Testis (tissue), 2 donors: ENCODE data around the gene CGNL1.

Experiments
- CTCF ChIP-seq, 3 experiments: fragments of 450-650 bp in 2 of 3; fragments of 200-600 bp in 1 of 3; sonication (generic) in 1 of 3; IDR thresholded peaks; one replicate each; pipeline ENCODE4 v1.5.1; 2016 to 2019; ENCODE audit warnings: antibody characterized with exemption in 3 of 3, mild to moderate bottlenecking in 2 of 3, moderate library complexity in 1 of 3
- POLR2A ChIP-seq: fragments of 450-650 bp; IDR thresholded peaks from one replicate; pipeline ENCODE4 v1.6.1; 2017; ENCODE audit warnings: antibody characterized with exemption, mild to moderate bottlenecking, moderate library complexity

DNA sequence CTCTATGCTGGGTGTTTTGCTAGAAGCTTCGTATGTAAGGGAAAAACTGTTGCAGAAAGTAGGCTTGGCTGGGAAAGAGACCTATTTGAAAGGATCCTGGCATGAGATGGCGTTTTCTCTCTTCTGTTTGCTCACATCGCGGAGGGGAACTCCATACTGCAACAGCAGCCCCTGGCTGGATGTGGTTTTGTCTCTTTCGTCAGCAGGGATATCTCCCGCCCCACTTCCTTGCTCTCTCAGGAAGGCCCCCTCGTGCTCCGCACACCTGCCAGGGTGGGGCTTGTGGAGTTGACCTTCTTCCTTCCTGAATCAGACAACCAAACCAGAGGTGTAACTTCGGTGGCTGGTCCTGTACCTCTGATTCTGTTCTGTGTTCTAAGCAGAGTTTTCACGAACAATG lies 189.0 kb downstream of the CGNL1 start:
- TF ChIP-seq POLR2A: no peak
- TF ChIP-seq CTCF (IDR thresholded peaks at IDR 0.05): no peak
